Osteocyte (in vitro differentiated cells): ENCODE measurements around the gene MAP3K1. TPM values are rescaled to one million over a fixed set of nuclear protein-coding genes. Genes with fewer than 3 reads are reported as not detected.

Experiments used
- DNase-seq: peaks from one replicate; pipeline ENCODE4 v3.0.0; 2021; ENCODE audit warnings: mixed read lengths; ENCODE audit not compliant: unreplicated experiment; ENCODE audit errors: extremely low spot score
- H3K27ac Mint-ChIP-seq: one replicate; pipeline ENCODE4 v1.8.0; 2021; ENCODE audit warnings: mild to moderate bottlenecking, mixed read lengths; ENCODE audit not compliant: unreplicated experiment
- H3K27me3 Mint-ChIP-seq: one replicate; pipeline ENCODE4 v1.8.0; 2021; ENCODE audit warnings: mixed read lengths; ENCODE audit not compliant: unreplicated experiment
- H3K36me3 Mint-ChIP-seq: one replicate; pipeline ENCODE4 v1.8.0; 2021; ENCODE audit warnings: mixed read lengths; ENCODE audit not compliant: unreplicated experiment
- H3K4me1 Mint-ChIP-seq: one replicate; pipeline ENCODE4 v1.8.0; 2021; ENCODE audit warnings: mixed read lengths; ENCODE audit not compliant: unreplicated experiment
- H3K4me3 Mint-ChIP-seq: one replicate; pipeline ENCODE4 v1.8.0; 2021; ENCODE audit warnings: mild to moderate bottlenecking, moderate library complexity, mixed read lengths; ENCODE audit not compliant: unreplicated experiment
- H3K9me3 Mint-ChIP-seq: one replicate; pipeline ENCODE4 v1.8.0; 2021; ENCODE audit warnings: mixed read lengths; ENCODE audit not compliant: unreplicated experiment
- CTCF ChIP-seq: fragments of 200-600 bp; sonication (generic); IDR thresholded peaks from 2 replicates; pipeline ENCODE4 v1.5.0; 2021; ENCODE audit warnings: antibody characterized with exemption, mild to moderate bottlenecking, moderate library complexity
- total RNA-seq: library from RNA; stranded (reverse); gene quantifications from 2 replicates; pipeline ENCODE4 v1.2.1, GENCODE V29; 2021

MAP3K1 gene
- total RNA-seq, 1 donor from 2014 or later: 15.7 TPM

GRCh38 chr5:56845277-56845676 lies 29.9 kb downstream of the MAP3K1 start:
- H3K9me3 Mint-ChIP-seq: no peaks in the 10 kb centered on the region
- H3K27ac Mint-ChIP-seq: no peak overlapping the region
- H3K36me3 Mint-ChIP-seq: no peaks in the 10 kb centered on the region
- TF ChIP-seq CTCF: no peak
- H3K27me3 Mint-ChIP-seq: no peaks in the 10 kb centered on the region
- H3K4me3 Mint-ChIP-seq: no peak overlapping the region
- no peak for DNase-seq
- peaks cover 37% of the 10 kb centered on the region for H3K4me1 Mint-ChIP-seq

GRCh38 chr5:56845904-56846480 lies 30.6 kb downstream of the MAP3K1 start:
- Mint-ChIP-seq H3K4me3 (no peak overlapping the region), H3K4me1 (peaks cover 37% of the 10 kb centered on the region), H3K9me3 (no peaks in the 10 kb centered on the region), H3K36me3 (no peaks in the 10 kb centered on the region), H3K27me3 (no peaks in the 10 kb centered on the region), H3K27ac (no peak overlapping the region)
- DNase-seq: no peak
- TF ChIP-seq CTCF: no peak

GRCh38 chr5:56848206-56848605 lies 32.9 kb downstream of the MAP3K1 start:
- H3K4me1 Mint-ChIP-seq: peaks cover 53% of the 10 kb centered on the region
- H3K4me3 Mint-ChIP-seq: no peak overlapping the region
- H3K9me3 Mint-ChIP-seq: no peaks in the 10 kb centered on the region
- H3K36me3 Mint-ChIP-seq: no peaks in the 10 kb centered on the region
- TF ChIP-seq CTCF: no peak
- H3K27ac Mint-ChIP-seq: no peak overlapping the region
- H3K27me3 Mint-ChIP-seq: no peaks in the 10 kb centered on the region
- DNase-seq: no peak

- Mint-ChIP-seq H3K27ac (no peak overlapping the region), H3K27me3 (no peaks in the 10 kb centered on the region), H3K9me3 (no peaks in the 10 kb centered on the region), H3K36me3 (no peaks in the 10 kb centered on the region), H3K4me3 (no peak overlapping the region), H3K4me1 (peaks cover 58% of the 10 kb centered on the region)
- TF ChIP-seq CTCF: no peak
- no peak for DNase-seq
These were observed 34.3 kb downstream of the MAP3K1 start for GRCh38 chr5:56849671-56850070.

- no peaks in the 10 kb centered on the region for H3K36me3 Mint-ChIP-seq
- H3K27me3 Mint-ChIP-seq: no peaks in the 10 kb centered on the region
- H3K9me3 Mint-ChIP-seq: no peaks in the 10 kb centered on the region
- peaks cover 64% of the 10 kb centered on the region for H3K4me1 Mint-ChIP-seq
- no peak for TF ChIP-seq CTCF
- H3K27ac Mint-ChIP-seq: no peak overlapping the region
- H3K4me3 Mint-ChIP-seq: no peak overlapping the region
- no peak for DNase-seq
These were observed 35.1 kb downstream of the MAP3K1 start for GRCh38 chr5:56850423-56850822.
